ENCODE measurements around the gene SEBOX. TPM values are rescaled to one million over a fixed set of nuclear protein-coding genes. Genes with fewer than 3 reads are reported as not detected.

The SEBOX gene
- total and polyA plus RNA-seq, 2 experiments from 2014 or later: not detected

DNA sequence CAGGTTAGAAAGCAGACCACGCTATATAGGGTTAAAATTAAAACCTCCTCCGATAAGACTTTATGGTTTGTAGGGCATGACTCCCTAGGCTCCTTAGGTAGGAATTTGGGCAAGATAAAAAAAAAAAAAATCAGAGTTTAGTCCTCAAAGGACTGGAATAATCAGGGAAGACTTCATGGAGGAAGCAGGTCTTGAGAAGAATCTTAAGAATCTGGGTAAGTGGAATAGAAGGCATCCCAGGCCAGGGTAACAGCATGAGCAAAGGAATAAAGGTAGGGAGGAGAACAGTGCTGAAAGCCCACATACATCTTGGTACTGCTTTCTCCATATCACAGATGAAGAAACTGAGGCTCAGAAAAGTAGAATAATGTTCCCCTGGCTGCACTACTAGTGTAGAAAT lies 25.6 kb upstream of the SEBOX start (continued):
- TF ChIP-seq, protein P1, sequence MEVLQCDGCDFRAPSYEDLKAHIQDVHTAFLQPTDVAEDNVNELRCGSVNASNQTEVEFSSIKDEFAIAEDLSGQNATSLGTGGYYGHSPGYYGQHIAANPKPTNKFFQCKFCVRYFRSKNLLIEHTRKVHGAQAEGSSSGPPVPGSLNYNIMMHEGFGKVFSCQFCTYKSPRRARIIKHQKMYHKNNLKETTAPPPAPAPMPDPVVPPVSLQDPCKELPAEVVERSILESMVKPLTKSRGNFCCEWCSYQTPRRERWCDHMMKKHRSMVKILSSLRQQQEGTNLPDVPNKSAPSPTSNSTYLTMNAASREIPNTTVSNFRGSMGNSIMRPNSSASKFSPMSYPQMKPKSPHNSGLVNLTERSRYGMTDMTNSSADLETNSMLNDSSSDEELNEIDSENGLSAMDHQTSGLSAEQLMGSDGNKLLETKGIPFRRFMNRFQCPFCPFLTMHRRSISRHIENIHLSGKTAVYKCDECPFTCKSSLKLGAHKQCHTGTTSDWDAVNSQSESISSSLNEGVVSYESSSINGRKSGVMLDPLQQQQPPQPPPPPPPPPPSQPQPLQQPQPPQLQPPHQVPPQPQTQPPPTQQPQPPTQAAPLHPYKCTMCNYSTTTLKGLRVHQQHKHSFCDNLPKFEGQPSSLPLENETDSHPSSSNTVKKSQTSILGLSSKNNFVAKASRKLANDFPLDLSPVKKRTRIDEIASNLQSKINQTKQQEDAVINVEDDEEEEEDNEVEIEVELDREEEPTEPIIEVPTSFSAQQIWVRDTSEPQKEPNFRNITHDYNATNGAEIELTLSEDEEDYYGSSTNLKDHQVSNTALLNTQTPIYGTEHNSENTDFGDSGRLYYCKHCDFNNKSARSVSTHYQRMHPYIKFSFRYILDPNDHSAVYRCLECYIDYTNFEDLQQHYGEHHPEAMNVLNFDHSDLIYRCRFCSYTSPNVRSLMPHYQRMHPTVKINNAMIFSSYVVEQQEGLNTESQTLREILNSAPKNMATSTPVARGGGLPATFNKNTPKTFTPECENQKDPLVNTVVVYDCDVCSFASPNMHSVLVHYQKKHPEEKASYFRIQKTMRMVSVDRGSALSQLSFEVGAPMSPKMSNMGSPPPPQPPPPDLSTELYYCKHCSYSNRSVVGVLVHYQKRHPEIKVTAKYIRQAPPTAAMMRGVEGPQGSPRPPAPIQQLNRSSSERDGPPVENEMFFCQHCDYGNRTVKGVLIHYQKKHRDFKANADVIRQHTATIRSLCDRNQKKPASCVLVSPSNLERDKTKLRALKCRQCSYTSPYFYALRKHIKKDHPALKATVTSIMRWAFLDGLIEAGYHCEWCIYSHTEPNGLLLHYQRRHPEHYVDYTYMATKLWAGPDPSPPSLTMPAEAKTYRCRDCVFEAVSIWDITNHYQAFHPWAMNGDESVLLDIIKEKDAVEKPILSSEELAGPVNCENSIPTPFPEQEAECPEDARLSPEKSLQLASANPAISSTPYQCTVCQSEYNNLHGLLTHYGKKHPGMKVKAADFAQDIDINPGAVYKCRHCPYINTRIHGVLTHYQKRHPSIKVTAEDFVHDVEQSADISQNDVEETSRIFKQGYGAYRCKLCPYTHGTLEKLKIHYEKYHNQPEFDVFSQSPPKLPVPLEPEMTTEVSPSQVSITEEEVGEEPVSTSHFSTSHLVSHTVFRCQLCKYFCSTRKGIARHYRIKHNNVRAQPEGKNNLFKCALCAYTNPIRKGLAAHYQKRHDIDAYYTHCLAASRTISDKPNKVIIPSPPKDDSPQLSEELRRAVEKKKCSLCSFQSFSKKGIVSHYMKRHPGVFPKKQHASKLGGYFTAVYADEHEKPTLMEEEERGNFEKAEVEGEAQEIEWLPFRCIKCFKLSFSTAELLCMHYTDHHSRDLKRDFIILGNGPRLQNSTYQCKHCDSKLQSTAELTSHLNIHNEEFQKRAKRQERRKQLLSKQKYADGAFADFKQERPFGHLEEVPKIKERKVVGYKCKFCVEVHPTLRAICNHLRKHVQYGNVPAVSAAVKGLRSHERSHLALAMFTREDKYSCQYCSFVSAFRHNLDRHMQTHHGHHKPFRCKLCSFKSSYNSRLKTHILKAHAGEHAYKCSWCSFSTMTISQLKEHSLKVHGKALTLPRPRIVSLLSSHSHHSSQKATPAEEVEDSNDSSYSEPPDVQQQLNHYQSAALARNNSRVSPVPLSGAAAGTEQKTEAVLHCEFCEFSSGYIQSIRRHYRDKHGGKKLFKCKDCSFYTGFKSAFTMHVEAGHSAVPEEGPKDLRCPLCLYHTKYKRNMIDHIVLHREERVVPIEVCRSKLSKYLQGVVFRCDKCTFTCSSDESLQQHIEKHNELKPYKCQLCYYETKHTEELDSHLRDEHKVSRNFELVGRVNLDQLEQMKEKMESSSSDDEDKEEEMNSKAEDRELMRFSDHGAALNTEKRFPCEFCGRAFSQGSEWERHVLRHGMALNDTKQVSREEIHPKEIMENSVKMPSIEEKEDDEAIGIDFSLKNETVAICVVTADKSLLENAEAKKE (CRISPR knock-in tag; IDR thresholded peaks at IDR 0.05): no peak
- no peak for TF ChIP-seq ZNF331 (CRISPR knock-in tag; IDR thresholded peaks at IDR 0.05; ENCODE audit: low read depth)

DNA sequence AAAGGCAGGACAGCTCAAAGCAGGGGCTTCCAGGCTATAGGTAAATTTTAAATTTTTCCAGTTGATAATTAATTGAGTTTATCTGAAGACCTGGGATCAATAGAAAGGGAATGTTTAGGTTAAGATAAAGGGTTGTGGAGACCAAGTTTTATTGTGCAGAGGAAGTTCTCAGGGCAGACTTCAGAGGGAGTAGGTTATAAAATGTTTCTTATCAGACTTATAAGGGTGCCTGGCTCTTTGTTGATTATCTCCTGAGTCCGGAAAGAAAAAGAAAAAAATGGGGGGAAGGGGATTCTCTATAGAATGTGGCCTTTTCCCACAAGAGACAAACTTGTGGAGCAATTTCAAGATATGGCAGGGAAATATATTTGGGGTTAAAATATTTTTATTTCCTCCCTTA lies 25.1 kb upstream of the SEBOX start:
- no peaks in the 10 kb centered on the region for H3K36me3 ChIP-seq (ENCODE audit: insufficient read depth)

More for the DNA sequence above, 25.1 kb upstream of the SEBOX start:
- Histone ChIP-seq H2AFZ (no peak overlapping the region), H3K4me2 (no peak overlapping the region), H3K27me3 (ENCODE audit: insufficient read depth) (peaks cover 14% of the 10 kb centered on the region), H3K27ac (ENCODE audit: low read depth) (no peak overlapping the region), H4K20me1 (replicated peaks; ENCODE audit: insufficient read depth) (no peaks in the 10 kb centered on the region; the same call in 1 of the 2 replicates), H3K9me2 (ENCODE audit: insufficient read depth) (no peaks in the 10 kb centered on the region), H3K79me2 (replicated peaks; ENCODE audit: insufficient read depth) (no peaks in the 10 kb centered on the region), H3F3A (replicated peaks; ENCODE audit: low read depth) (no peaks in the 10 kb centered on the region), H3K4me1 (ENCODE audit: insufficient read depth) (no peaks in the 10 kb centered on the region; the same call in 1 of the 2 replicates), H3K4me3 (no peak overlapping the region)
- no peak overlapping the region for H3K4me3 Mint-ChIP-seq
- DNase-seq (ENCODE audit: low spot score): no peak
- no peak for ATAC-seq
- H3K4me1 Mint-ChIP-seq: peaks cover 4% of the 10 kb centered on the region; the same call in 1 of the 3 replicates
- TF ChIP-seq, protein P2, sequence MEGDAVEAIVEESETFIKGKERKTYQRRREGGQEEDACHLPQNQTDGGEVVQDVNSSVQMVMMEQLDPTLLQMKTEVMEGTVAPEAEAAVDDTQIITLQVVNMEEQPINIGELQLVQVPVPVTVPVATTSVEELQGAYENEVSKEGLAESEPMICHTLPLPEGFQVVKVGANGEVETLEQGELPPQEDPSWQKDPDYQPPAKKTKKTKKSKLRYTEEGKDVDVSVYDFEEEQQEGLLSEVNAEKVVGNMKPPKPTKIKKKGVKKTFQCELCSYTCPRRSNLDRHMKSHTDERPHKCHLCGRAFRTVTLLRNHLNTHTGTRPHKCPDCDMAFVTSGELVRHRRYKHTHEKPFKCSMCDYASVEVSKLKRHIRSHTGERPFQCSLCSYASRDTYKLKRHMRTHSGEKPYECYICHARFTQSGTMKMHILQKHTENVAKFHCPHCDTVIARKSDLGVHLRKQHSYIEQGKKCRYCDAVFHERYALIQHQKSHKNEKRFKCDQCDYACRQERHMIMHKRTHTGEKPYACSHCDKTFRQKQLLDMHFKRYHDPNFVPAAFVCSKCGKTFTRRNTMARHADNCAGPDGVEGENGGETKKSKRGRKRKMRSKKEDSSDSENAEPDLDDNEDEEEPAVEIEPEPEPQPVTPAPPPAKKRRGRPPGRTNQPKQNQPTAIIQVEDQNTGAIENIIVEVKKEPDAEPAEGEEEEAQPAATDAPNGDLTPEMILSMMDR (conservative IDR thresholded peaks at IDR 0.05; ENCODE audit: low read depth in 2 of 2): no peak
- peaks cover 11% of the 10 kb centered on the region for H3K27me3 Mint-ChIP-seq (ENCODE audit: insufficient read depth, low read depth, poor library complexity)
- peaks cover 13% of the 10 kb centered on the region for H3K36me3 Mint-ChIP-seq (ENCODE audit: low read depth)
- H3K27ac Mint-ChIP-seq: no peak overlapping the region
- H3K9me3 Mint-ChIP-seq: no peaks in the 10 kb centered on the region
